ENCODE measurements around the gene WDR93. TPM values are rescaled to one million over a fixed set of nuclear protein-coding genes. Genes with fewer than 3 reads are reported as not detected.

Gene WDR93
- total and polyA plus RNA-seq, 2 donors (not counting 1 experiment from before 2014, with no cell fraction given): 0.12 TPM; not detected in 1

DNA sequence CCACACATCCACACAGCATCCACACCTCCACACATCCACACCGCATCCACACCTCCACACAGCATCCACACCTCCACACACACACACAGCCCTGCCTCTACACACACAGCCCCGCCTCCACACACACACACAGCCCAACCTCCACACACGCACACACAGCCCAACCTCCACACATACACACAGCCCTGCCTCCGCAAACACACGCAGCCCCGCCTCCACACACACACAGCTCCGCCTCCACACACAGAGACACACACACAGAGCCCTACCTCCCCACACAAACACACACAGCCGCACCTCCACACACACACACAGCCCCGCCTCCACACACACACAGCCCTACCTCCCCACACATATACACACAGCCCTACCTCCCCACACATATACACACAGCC lies 55.8 kb downstream of the WDR93 start:
- no peaks in the 10 kb centered on the region for H3K9me3 ChIP-seq (ENCODE audit: control extremely low read depth in 1 of 3, control insufficient read depth in 2 of 3, insufficient read depth in 1 of 3, low read length in 2 of 3)

More for the DNA sequence above, 55.8 kb downstream of the WDR93 start:
- Histone ChIP-seq H3K4me2 (replicated peaks; ENCODE audit: low read depth, low read length, poor library complexity, severe bottlenecking) (no peak overlapping the region), H2AFZ (ENCODE audit: insufficient read depth, low read depth, low read length, poor library complexity, severe bottlenecking) (no peak overlapping the region), H3K4me3 (ENCODE audit: control extremely low read depth in 1 of 5, extremely low read depth in 1 of 5, insufficient read depth in 1 of 5, low read depth in 2 of 5, low read length in 4 of 5) (no peak overlapping the region), H3K36me3 (replicated peaks in 1 of 2; ENCODE audit: control extremely low read depth in 1 of 2, control insufficient read depth in 1 of 2, extremely low read depth in 1 of 2, insufficient read depth in 2 of 2, low read length in 1 of 2) (no peaks in the 10 kb centered on the region), H3K9ac (ENCODE audit: low read length) (no peak overlapping the region), H3K27me3 (replicated peaks in 1 of 4; ENCODE audit: control extremely low read depth in 1 of 4, control insufficient read depth in 3 of 4, insufficient read depth in 4 of 4, low read length in 3 of 4) (peaks cover 0 to 8% (median 3%) of the 10 kb centered on the region in 4 experiments), H3K4me1 (ENCODE audit: control insufficient read depth in 2 of 2, insufficient read depth in 2 of 2, low read length in 2 of 2) (peaks cover 9 to 10% of the 10 kb centered on the region in 2 donors), H4K20me1 (ENCODE audit: control insufficient read depth, insufficient read depth, low read length, poor library complexity, severe bottlenecking) (no peaks in the 10 kb centered on the region), H3K27ac (ENCODE audit: low read length in 2 of 2) (no peak overlapping the region), H3K79me2 (ENCODE audit: control insufficient read depth, insufficient read depth, low read length) (no peaks in the 10 kb centered on the region)
- H3K4me3 Mint-ChIP-seq: no peak overlapping the region
- H3K27me3 Mint-ChIP-seq: peaks cover 13% of the 10 kb centered on the region
- no peaks in the 10 kb centered on the region for H3K9me3 Mint-ChIP-seq (ENCODE audit: insufficient read depth)
- no peak for ATAC-seq (ENCODE audit: low read depth)
- H3K4me1 Mint-ChIP-seq: peaks cover 6% of the 10 kb centered on the region
- TF ChIP-seq, protein P1, sequence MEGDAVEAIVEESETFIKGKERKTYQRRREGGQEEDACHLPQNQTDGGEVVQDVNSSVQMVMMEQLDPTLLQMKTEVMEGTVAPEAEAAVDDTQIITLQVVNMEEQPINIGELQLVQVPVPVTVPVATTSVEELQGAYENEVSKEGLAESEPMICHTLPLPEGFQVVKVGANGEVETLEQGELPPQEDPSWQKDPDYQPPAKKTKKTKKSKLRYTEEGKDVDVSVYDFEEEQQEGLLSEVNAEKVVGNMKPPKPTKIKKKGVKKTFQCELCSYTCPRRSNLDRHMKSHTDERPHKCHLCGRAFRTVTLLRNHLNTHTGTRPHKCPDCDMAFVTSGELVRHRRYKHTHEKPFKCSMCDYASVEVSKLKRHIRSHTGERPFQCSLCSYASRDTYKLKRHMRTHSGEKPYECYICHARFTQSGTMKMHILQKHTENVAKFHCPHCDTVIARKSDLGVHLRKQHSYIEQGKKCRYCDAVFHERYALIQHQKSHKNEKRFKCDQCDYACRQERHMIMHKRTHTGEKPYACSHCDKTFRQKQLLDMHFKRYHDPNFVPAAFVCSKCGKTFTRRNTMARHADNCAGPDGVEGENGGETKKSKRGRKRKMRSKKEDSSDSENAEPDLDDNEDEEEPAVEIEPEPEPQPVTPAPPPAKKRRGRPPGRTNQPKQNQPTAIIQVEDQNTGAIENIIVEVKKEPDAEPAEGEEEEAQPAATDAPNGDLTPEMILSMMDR (IDR thresholded peaks at IDR 0.05): no peak
- no peak for TF ChIP-seq EZH2 (IDR thresholded peaks at IDR 0.05; ENCODE audit: borderline replicate concordance, insufficient read depth, low read depth, low read length, poor library complexity, severe bottlenecking)
- 87% methylated on average over 4 of the region's 9 CpGs for WGBS (ENCODE audit: insufficient coverage)
- H3K27ac Mint-ChIP-seq: no peak overlapping the region
- CTCF ChIA-PET: no interaction called here
- no peak for DNase-seq
- intact Hi-C loops (cut with micrococcal nuclease): no loop called here
- POLR2A ChIA-PET: no interaction called here
